ENCODE results near the gene ZFYVE28. TPM values are rescaled to one million over a fixed set of nuclear protein-coding genes. Genes with fewer than 3 reads are reported as not detected.

Gene ZFYVE28
- total RNA-seq, 1 donor from 2014 or later: 0.39 TPM

GRCh38 chr4:2428496-2429213 lies 10.2 kb upstream of the ZFYVE28 start:
- H4K20me1 ChIP-seq (ENCODE audit: low read depth): no peaks in the 10 kb centered on the region

GRCh38 chr4:2427383-2428334 lies 9.2 kb upstream of the ZFYVE28 start:
- H3K27me3 ChIP-seq: peaks cover under 1% of the 10 kb centered on the region
- no peak overlapping the region for H3K4me3 ChIP-seq
- no peak overlapping the region for H3K27ac ChIP-seq
- TF ChIP-seq EZH2phosphoT487 (IDR thresholded peaks at IDR 0.05) (no peak), EZH2 (IDR thresholded peaks at IDR 0.05) (no peak), CTCF (IDR thresholded peaks at IDR 0.05) (no peak)
- Mint-ChIP-seq H3K27ac (peak overlapping the region; percentile 53), H3K27me3 (ENCODE audit: insufficient read depth, low read depth) (peaks cover 12% of the 10 kb centered on the region), H3K4me1 (peaks cover 5% of the 10 kb centered on the region), H3K9me3 (no peaks in the 10 kb centered on the region), H3K4me3 (no peak overlapping the region), H3K36me3 (no peaks in the 10 kb centered on the region)
- H3K9ac ChIP-seq: no peak overlapping the region
- no peak for DNase-seq (ENCODE audit: low spot score)
- H3K4me2 ChIP-seq: no peak overlapping the region
- no peaks in the 10 kb centered on the region for H3K79me2 ChIP-seq (ENCODE audit: low read depth)
- no peaks in the 10 kb centered on the region for H3K9me3 ChIP-seq (ENCODE audit: low read depth)
- no peaks in the 10 kb centered on the region for H3F3A ChIP-seq (ENCODE audit: low read depth)
- no peaks in the 10 kb centered on the region for H4K20me1 ChIP-seq (ENCODE audit: low read depth)
- H3K36me3 ChIP-seq: no peaks in the 10 kb centered on the region
- H3K4me1 ChIP-seq: no peaks in the 10 kb centered on the region
- no peak overlapping the region for H2AFZ ChIP-seq (replicated peaks)

More at GRCh38 chr4:2428496-2429213, 10.2 kb upstream of the ZFYVE28 start:
- Mint-ChIP-seq H3K9me3 (no peaks in the 10 kb centered on the region), H3K27ac (peak overlapping the region; percentile 13), H3K4me3 (peak overlapping the region; percentile 52), H3K36me3 (no peaks in the 10 kb centered on the region), H3K27me3 (ENCODE audit: insufficient read depth, low read depth) (peaks cover 11% of the 10 kb centered on the region), H3K4me1 (peaks cover 5% of the 10 kb centered on the region)
- TF ChIP-seq EZH2phosphoT487 (IDR thresholded peaks at IDR 0.05) (no peak), EZH2 (IDR thresholded peaks at IDR 0.05) (no peak), CTCF (IDR thresholded peaks at IDR 0.05) (no peak)
- Histone ChIP-seq H3K79me2 (ENCODE audit: low read depth) (no peaks in the 10 kb centered on the region), H3K36me3 (no peaks in the 10 kb centered on the region), H3K27me3 (no peaks in the 10 kb centered on the region), H3K9ac (no peak overlapping the region), H2AFZ (replicated peaks) (no peak overlapping the region), H3K27ac (no peak overlapping the region), H3K9me3 (ENCODE audit: low read depth) (no peaks in the 10 kb centered on the region), H3K4me2 (no peak overlapping the region), H3K4me1 (no peaks in the 10 kb centered on the region), H3F3A (ENCODE audit: low read depth) (no peaks in the 10 kb centered on the region), H3K4me3 (no peak overlapping the region)
- DNase-seq (ENCODE audit: low spot score): no peak

- H3K9ac ChIP-seq: no peak overlapping the region
- H3K27me3 ChIP-seq: peaks cover 9% of the 10 kb centered on the region
- no peak overlapping the region for H3K4me2 ChIP-seq
- no peaks in the 10 kb centered on the region for H3K4me1 ChIP-seq
- no peak overlapping the region for H3K4me3 ChIP-seq
- H3F3A ChIP-seq (ENCODE audit: low read depth): no peaks in the 10 kb centered on the region
- Mint-ChIP-seq H3K27ac (no peak overlapping the region), H3K4me3 (no peak overlapping the region), H3K36me3 (no peaks in the 10 kb centered on the region), H3K27me3 (ENCODE audit: insufficient read depth, low read depth) (peaks cover 18% of the 10 kb centered on the region), H3K4me1 (peaks cover 5% of the 10 kb centered on the region), H3K9me3 (no peaks in the 10 kb centered on the region)
- H3K27ac ChIP-seq: no peak overlapping the region
- H3K9me3 ChIP-seq (ENCODE audit: low read depth): no peaks in the 10 kb centered on the region
- no peaks in the 10 kb centered on the region for H3K79me2 ChIP-seq (ENCODE audit: low read depth)
- no peak for TF ChIP-seq EZH2 (IDR thresholded peaks at IDR 0.05)
- H4K20me1 ChIP-seq (ENCODE audit: low read depth): no peaks in the 10 kb centered on the region
- no peak for DNase-seq (ENCODE audit: low spot score)
- no peak overlapping the region for H2AFZ ChIP-seq (replicated peaks)
- no peaks in the 10 kb centered on the region for H3K36me3 ChIP-seq
Measured at GRCh38 chr4:2426711-2427275, 8.3 kb upstream of the ZFYVE28 start.
